A673 (cell line): Measurements from ENCODE around the gene RIBC1. TPM values are rescaled to one million over a fixed set of nuclear protein-coding genes. Genes with fewer than 3 reads are reported as not detected.

Experiments
- BruUV-seq: library from RNA; stranded (reverse); fragments of 400-500 nt; replicated peaks from 2 replicates; lab custom pipeline; 2021; lab: Mats Ljungman, UMichigan
- CTCF ChIA-PET: fragments of 300-600 bp; sonication (Branson Sonifier 250); formaldehyde crosslinking; loops from one replicate; lab custom pipeline; 2022; ENCODE audit warnings: antibody characterized with exemption; lab: Charles Lee
- POLR2A ChIA-PET: fragments of 300-600 bp; sonication (Branson Sonifier 250); formaldehyde crosslinking; loops from one replicate; lab custom pipeline; 2022; ENCODE audit warnings: antibody characterized with exemption; ENCODE audit not compliant: low non-redundant PET; lab: Charles Lee
- DNase-seq: peaks from one replicate; pipeline ENCODE4 v3.0.0-alpha.2; 2015; ENCODE audit warnings: low spot score
- H3K27ac ChIP-seq: fragments of 200-600 bp; sonication (generic); 2 replicates; pipeline ENCODE4 v1.5.1; 2016; ENCODE audit warnings: mixed run types, low read depth, mild to moderate bottlenecking, mixed read lengths, antibody characterized with exemption, low read length; ENCODE audit not compliant: poor library complexity, severe bottlenecking
- H3K27me3 ChIP-seq: fragments of 200-600 bp; sonication (generic); replicated peaks from 2 replicates; pipeline ENCODE4 v1.6.1; 2017; ENCODE audit warnings: mixed run types, low read depth, mild to moderate bottlenecking, mixed read lengths, antibody characterized with exemption, low read length; ENCODE audit not compliant: insufficient read depth, poor library complexity
- H3K36me3 ChIP-seq: fragments of 200-600 bp; sonication (generic); 2 replicates; pipeline ENCODE4 v1.6.1; 2016; ENCODE audit warnings: mixed run types, mild to moderate bottlenecking, mixed read lengths, antibody characterized with exemption, low read length; ENCODE audit not compliant: insufficient read depth, poor library complexity, severe bottlenecking
- H3K4me1 ChIP-seq: fragments of 200-600 bp; sonication (generic); 2 replicates; pipeline ENCODE4 v1.6.1; 2017; ENCODE audit warnings: mixed run types, mild to moderate bottlenecking, mixed read lengths, antibody characterized with exemption, low read length; ENCODE audit not compliant: insufficient read depth, poor library complexity, severe bottlenecking
- H3K4me3 ChIP-seq: fragments of 200-600 bp; sonication (generic); 2 replicates; pipeline ENCODE4 v1.5.1; 2016; ENCODE audit warnings: low read depth, mixed run types, mild to moderate bottlenecking, mixed read lengths, low read length; ENCODE audit not compliant: poor library complexity, severe bottlenecking
- H3K9me3 ChIP-seq: fragments of 200-600 bp; sonication (generic); 2 replicates; pipeline ENCODE4 v1.6.1; 2016; ENCODE audit warnings: mixed run types, low read depth, mild to moderate bottlenecking, mixed read lengths, antibody characterized with exemption, low read length; ENCODE audit not compliant: poor library complexity, severe bottlenecking
- CTCF ChIP-seq: fragments of 300-800, 200-600 bp; sonication (generic); conservative IDR thresholded peaks from 2 replicates; pipeline ENCODE4 v1.5.1; 2017; ENCODE audit warnings: low read depth, mild to moderate bottlenecking, antibody characterized with exemption, low read length, moderate library complexity, mixed read lengths
- EZH2 ChIP-seq: fragments of 200-600 bp; sonication (generic); IDR thresholded peaks from 2 replicates; pipeline ENCODE4 v1.6.1; 2017; ENCODE audit warnings: borderline replicate concordance, low read depth, mild to moderate bottlenecking, mixed read lengths, antibody characterized with exemption, low read length; ENCODE audit not compliant: poor library complexity, severe bottlenecking
- intact Hi-C: fragments of 100-400 bp; cut with micrococcal nuclease; formaldehyde crosslinking; loops from one replicate; pipeline ENCODE4 v1.10.0; 2022; ENCODE audit not compliant: unreplicated experiment
- total RNA-seq: library from RNA; stranded (reverse); gene quantifications from 2 replicates; pipeline ENCODE4 v1.2.3, GENCODE V29; 2021

Gene RIBC1
- total RNA-seq, 1 experiment from 2014 or later: 1.0 TPM

DNA sequence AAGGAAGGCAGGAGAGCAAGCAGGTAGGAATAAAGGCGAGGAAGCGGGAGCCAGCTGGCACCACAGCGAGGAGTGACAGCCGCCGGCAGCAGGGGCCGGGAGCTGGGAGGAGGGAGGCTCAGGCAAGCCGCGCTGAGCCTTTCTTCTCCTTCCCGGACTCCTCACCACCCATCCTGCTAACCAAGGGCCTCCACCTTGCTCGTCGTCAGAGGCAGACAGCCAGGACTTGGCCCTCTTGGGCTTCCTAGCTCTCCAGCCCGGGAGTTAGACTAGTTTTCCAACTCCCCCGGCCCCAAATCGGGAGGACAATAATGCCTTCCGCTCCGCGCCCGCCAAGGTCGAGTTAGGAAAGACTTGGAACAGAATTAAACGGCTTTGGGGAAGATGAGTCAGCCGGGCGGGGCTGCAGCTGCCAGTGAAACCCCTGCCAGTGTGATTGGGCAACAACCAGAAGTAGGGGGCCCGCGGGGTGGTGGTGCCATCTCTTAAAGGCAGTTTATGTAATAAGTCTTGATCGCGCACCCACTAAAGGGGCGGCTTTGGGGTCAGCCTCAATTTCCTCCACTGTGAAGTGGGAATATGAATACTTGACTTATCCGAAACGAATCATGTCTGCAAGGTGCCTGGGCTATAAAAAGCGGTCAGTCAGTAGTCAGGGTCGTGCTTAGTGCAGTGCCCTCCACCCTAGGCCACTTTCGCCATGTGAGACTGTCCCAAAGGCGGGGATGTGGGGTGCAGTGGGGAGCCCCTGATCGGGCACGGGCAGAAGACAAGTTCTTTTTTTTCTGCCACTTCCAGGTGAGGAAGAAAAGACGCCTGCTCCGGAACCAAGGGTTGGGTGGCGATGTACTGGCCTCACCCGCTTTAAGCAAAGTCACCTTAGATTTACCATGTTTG lies 18.2 kb downstream of the RIBC1 start:
- ChIA-PET POLR2A (no interaction called here), CTCF (interaction anchor here (0.9 kb wide), 1 partner anchor 124 kb away, joined by 10 read pairs; no protein-coding TSS in a partner anchor)
- Histone ChIP-seq H3K36me3 (no peaks in the 10 kb centered on the region), H3K27me3 (peaks cover 23% of the 10 kb centered on the region), H3K4me3 (peak overlapping the region; percentile 46), H3K9me3 (no peaks in the 10 kb centered on the region), H3K4me1 (peaks cover 5% of the 10 kb centered on the region), H3K27ac (no peak overlapping the region)
- peak; percentile 54 for DNase-seq
- BruUV-seq: no TSS peak
- TF ChIP-seq CTCF: no peak
- peak; percentile 43 for TF ChIP-seq EZH2
- intact Hi-C loops: no loop called here

DNA sequence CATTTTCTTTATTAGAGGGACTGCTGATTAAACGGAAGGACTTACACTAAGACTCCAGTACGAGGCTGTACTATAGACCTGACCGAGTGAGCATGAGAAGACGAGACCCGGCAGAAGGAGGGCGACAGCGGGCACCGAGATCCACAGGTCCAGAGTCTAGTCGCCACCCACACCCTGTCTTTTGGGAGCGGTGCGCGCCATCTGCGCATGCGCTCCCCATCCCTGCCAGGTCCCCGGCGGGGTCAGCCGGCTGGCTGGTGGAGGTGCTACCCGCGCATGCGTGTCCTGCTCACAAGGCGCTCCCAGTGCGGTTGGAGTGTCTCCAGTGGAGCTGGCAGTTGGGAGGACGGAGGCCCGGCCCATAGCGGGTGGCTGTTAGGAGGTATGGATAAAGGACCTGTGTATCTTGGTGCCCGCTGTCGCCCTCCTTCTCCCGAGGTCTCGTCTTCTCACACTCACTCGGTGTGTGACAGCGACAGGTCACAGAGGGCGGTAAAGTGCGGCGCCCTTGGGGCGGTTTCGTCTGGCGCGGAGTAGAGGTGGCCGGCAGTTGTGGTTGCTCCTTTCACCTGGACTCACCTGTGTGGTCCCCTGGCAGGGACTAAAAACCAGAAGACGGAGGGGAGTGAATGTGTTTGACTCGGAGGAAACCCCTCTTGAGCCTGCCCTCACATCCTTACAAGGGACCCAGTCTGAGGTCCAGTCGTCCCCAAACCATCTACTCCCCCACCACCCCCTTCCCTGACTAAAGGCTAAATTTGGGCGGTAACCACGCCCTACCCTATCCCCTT lies 19.1 kb downstream of the RIBC1 start:
- Histone ChIP-seq H3K9me3 (no peaks in the 10 kb centered on the region), H3K27ac (no peak overlapping the region), H3K4me3 (peak overlapping the region; percentile 46), H3K36me3 (no peaks in the 10 kb centered on the region), H3K27me3 (peaks cover 23% of the 10 kb centered on the region), H3K4me1 (peaks cover 5% of the 10 kb centered on the region)
- DNase-seq: peak; percentile 68
- no TSS peak for BruUV-seq
- POLR2A ChIA-PET: no interaction called here
- no peak for TF ChIP-seq CTCF
- intact Hi-C loops: no loop called here
- CTCF ChIA-PET: no interaction called here

DNA sequence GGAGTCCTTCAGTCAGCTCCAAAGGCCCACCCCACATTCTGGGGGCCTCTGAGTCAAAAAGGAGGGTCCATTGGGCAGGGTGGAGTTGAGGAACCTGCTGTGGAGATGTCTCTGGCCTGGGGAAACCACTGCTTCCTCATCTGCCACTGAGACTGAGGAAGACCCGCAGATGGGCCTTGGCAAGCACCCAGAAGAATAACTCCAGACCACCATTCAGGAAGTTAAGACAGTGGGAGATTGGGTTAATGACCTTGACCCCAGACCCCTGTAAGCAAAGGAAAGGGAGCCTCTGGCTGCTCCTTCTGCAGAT lies 19.6 kb downstream of the RIBC1 start:
- Histone ChIP-seq H3K36me3 (no peaks in the 10 kb centered on the region), H3K4me1 (peaks cover 5% of the 10 kb centered on the region), H3K4me3 (no peak overlapping the region), H3K27me3 (peaks cover 23% of the 10 kb centered on the region), H3K9me3 (no peaks in the 10 kb centered on the region), H3K27ac (no peak overlapping the region)
- ChIA-PET POLR2A (no interaction called here), CTCF (no interaction called here)
- TF ChIP-seq EZH2 (no peak), CTCF (no peak)
- DNase-seq: no peak
- intact Hi-C loops: no loop called here
- BruUV-seq: no TSS peak
